ENCODE measurements around the gene LPXN.

- TF ChIP-seq CTCF (IDR thresholded peaks at IDR 0.05; ENCODE audit: low read length): no peak
- no peak for TF ChIP-seq EZH2 (IDR thresholded peaks at IDR 0.05; ENCODE audit: borderline replicate concordance, low read length)
Observed at GRCh38 chr11:58600510-58600909, 24.9 kb upstream of the LPXN start.

Measured in OCI-LY1 (cell line).